ENCODE data around the gene TMCC2.

DNA sequence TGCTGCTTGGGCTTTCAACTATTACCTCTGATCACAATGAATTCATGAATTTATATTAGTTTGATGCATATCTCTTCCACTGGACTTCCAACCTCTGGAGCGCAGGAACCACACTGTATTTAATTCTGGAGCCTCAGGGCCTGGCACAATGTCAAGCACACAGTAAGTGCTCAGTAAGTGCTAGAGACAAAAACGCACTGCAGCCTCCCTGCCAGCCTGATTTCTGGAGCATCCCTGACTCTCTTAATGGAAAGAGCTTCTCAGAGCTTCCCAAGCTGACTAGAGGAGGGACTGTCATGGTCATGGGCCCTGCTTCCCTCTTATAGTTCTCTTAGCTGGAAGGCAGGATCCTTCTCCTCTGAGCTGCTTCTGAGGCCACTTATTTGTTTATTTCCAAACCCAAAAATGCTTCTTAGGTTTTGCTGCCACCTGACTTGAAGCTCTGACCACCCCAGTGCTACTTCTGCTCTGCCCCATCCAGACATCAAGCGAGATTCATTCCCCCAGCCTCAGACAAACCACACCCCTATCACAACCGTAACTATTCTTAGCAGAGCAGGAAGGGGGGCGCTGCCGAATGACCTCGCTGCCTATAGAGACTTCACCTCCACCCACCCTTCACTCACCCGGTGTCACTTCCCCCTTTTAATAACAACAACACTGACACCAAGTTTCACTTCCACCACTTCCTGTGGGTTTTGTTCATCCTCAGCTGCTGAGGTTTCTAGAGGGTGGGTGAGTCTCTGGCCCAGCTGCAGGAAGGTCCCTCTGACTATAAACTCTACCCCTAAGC, 60.2 kb downstream of the TMCC2 start:
- TF ChIP-seq, protein P1, sequence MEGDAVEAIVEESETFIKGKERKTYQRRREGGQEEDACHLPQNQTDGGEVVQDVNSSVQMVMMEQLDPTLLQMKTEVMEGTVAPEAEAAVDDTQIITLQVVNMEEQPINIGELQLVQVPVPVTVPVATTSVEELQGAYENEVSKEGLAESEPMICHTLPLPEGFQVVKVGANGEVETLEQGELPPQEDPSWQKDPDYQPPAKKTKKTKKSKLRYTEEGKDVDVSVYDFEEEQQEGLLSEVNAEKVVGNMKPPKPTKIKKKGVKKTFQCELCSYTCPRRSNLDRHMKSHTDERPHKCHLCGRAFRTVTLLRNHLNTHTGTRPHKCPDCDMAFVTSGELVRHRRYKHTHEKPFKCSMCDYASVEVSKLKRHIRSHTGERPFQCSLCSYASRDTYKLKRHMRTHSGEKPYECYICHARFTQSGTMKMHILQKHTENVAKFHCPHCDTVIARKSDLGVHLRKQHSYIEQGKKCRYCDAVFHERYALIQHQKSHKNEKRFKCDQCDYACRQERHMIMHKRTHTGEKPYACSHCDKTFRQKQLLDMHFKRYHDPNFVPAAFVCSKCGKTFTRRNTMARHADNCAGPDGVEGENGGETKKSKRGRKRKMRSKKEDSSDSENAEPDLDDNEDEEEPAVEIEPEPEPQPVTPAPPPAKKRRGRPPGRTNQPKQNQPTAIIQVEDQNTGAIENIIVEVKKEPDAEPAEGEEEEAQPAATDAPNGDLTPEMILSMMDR (IDR thresholded peaks at IDR 0.05) = no peak
- TF ChIP-seq EP300 (IDR thresholded peaks at IDR 0.05; ENCODE audit: low read depth) (no peak), POLR2A (IDR thresholded peaks at IDR 0.05) (no peak), POLR2AphosphoS5 (IDR thresholded peaks at IDR 0.05) (no peak)

Measured in transverse colon (tissue), 4 donors.